Fibroblast of lung (primary cell): ENCODE data around the gene GOLGA7B. TPM values are rescaled to one million over a fixed set of nuclear protein-coding genes. Genes with fewer than 3 reads are reported as not detected.

Experiments
- DNase-seq, 2 donors: peaks; one replicate each; pipeline versions ENCODE4 v3.0.0 to v3.0.0-alpha.2; 2010; ENCODE audit warnings: low read depth in 2 of 2
- H2AFZ ChIP-seq: 2 replicates; pipeline ENCODE4 v1.5.1; 2012; ENCODE audit warnings: low read length, control low read depth, inconsistent platforms
- H3K27ac ChIP-seq: 2 replicates; pipeline ENCODE4 v1.5.1; 2011; ENCODE audit warnings: low read length, control low read depth; ENCODE audit not compliant: insufficient read depth
- H3K27me3 ChIP-seq: 2 replicates; pipeline ENCODE4 v1.5.1; 2011; ENCODE audit warnings: mild to moderate bottlenecking, low read length; ENCODE audit not compliant: control insufficient read depth, insufficient read depth
- H3K36me3 ChIP-seq: 2 replicates; pipeline ENCODE4 v1.5.1; 2011; ENCODE audit warnings: low read length; ENCODE audit not compliant: control insufficient read depth, insufficient read depth
- H3K4me1 ChIP-seq: 2 replicates; pipeline ENCODE4 v1.5.1; 2011; ENCODE audit warnings: low read length; ENCODE audit not compliant: control insufficient read depth, insufficient read depth; ENCODE audit errors: extremely low read depth
- H3K4me2 ChIP-seq: 2 replicates; pipeline ENCODE4 v1.5.1; 2011; ENCODE audit warnings: low read length, control low read depth; ENCODE audit not compliant: insufficient read depth; ENCODE audit errors: extremely low read depth
- H3K4me3 ChIP-seq, 4 experiments: fragments of 200-600 bp in 1 of 4; sonication (generic) in 1 of 4; replicated peaks in 1 of 4; 2 replicates each; pipeline ENCODE4 v1.5.1; 2011 to 2016; ENCODE audit warnings: low read length in 4 of 4, low read depth in 3 of 4, mild to moderate bottlenecking in 3 of 4, control low read depth in 2 of 4, inconsistent platforms in 1 of 4, mixed read lengths in 1 of 4; ENCODE audit not compliant: insufficient read depth in 1 of 4; ENCODE audit errors: control extremely low read depth in 1 of 4
- H3K79me2 ChIP-seq: 2 replicates; pipeline ENCODE4 v1.5.1; 2012; ENCODE audit warnings: mild to moderate bottlenecking, low read length, inconsistent platforms; ENCODE audit not compliant: control insufficient read depth, insufficient read depth
- H3K9ac ChIP-seq: 2 replicates; pipeline ENCODE4 v1.5.1; 2011; ENCODE audit warnings: mild to moderate bottlenecking, low read length, control low read depth; ENCODE audit not compliant: insufficient read depth
- H3K9me3 ChIP-seq: 2 replicates; pipeline ENCODE4 v1.5.1; 2012; ENCODE audit warnings: low read depth, low read length; ENCODE audit not compliant: control insufficient read depth, insufficient read depth
- H4K20me1 ChIP-seq: 2 replicates; pipeline ENCODE4 v1.5.1; 2011; ENCODE audit warnings: low read length; ENCODE audit not compliant: control insufficient read depth, insufficient read depth; ENCODE audit errors: extremely low read depth
- EZH2 ChIP-seq: IDR thresholded peaks from 2 replicates; pipeline ENCODE4 v1.5.1; 2012; ENCODE audit warnings: low read length, control low read depth, mild to moderate bottlenecking; ENCODE audit errors: missing control alignments
- polyA plus RNA-seq, 2 donors: library from polyadenylated mRNA; depleted of rRNA in 1 of 2; stranded (reverse) in 1 of 2; unstranded in 1 of 2; fragments of >200 nt; gene quantifications; 2 replicates each; pipeline ENCODE4 v1.2.1, GENCODE V29; 2011 to 2012; ENCODE audit warnings: missing spikeins in 1 of 2
- total RNA-seq: library from RNA; depleted of rRNA; stranded (reverse); fragments of >200 nt; gene quantifications from 2 replicates; pipeline ENCODE4 v1.2.1, GENCODE V29; 2014
- TF ChIP-seq, protein P1 (sequence below), 2 donors: IDR thresholded peaks in 1 of 2; conservative IDR thresholded peaks in 1 of 2; 1 replicate in 1 of 2; 2 replicates in 1 of 2; pipeline ENCODE4 v1.5.1; 2011 to 2012; ENCODE audit warnings: low read length in 2 of 2, control low read depth in 1 of 2, inconsistent platforms in 1 of 2, low read depth in 1 of 2, mild to moderate bottlenecking in 1 of 2

The GOLGA7B gene
- total and polyA plus RNA-seq, 2 donors (not counting 1 experiment from before 2014, with no cell fraction given) = under 0.01 TPM; not detected in 1

DNA sequence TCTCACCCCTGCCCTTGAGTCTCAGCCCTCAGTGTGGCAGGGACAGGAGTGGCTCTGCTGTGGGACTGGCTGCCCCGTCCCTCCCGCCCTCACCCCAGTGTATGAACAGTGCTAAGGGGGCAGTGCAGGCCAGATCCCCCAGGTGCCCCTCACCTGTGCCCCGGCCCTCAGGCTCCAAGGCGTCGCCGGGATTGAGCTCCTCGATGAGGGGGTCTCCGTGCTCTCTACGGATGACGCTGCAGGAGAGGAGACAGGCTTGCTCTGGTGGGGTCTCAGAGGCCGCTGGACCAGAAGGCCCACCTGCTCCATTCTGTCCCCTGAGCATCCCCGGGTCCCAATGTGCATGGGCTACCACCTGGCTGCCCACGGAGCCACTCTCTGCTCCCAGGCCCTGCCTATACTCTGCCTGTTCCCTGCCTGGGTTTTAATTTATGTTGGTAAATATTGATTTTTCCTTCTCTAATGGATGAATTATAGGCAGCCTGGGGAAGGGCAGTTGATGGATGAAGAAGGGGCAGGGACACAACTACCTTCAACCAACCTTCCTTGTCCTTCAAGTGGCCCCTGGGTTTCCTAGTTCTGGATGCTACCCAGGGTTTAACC lies 47.2 kb downstream of the GOLGA7B start:
- DNase-seq = no peak
- Histone ChIP-seq H3K9me3 (no peaks in the 10 kb centered on the region), H3K9ac (no peak overlapping the region), H3K4me2 (no peak overlapping the region), H3K27ac (no peak overlapping the region), H3K79me2 (no peaks in the 10 kb centered on the region), H4K20me1 (no peaks in the 10 kb centered on the region), H2AFZ (no peak overlapping the region), H3K27me3 (no peaks in the 10 kb centered on the region), H3K4me1 (no peaks in the 10 kb centered on the region), H3K4me3 (no peak overlapping the region), H3K36me3 (no peaks in the 10 kb centered on the region)
- TF ChIP-seq, protein P1, sequence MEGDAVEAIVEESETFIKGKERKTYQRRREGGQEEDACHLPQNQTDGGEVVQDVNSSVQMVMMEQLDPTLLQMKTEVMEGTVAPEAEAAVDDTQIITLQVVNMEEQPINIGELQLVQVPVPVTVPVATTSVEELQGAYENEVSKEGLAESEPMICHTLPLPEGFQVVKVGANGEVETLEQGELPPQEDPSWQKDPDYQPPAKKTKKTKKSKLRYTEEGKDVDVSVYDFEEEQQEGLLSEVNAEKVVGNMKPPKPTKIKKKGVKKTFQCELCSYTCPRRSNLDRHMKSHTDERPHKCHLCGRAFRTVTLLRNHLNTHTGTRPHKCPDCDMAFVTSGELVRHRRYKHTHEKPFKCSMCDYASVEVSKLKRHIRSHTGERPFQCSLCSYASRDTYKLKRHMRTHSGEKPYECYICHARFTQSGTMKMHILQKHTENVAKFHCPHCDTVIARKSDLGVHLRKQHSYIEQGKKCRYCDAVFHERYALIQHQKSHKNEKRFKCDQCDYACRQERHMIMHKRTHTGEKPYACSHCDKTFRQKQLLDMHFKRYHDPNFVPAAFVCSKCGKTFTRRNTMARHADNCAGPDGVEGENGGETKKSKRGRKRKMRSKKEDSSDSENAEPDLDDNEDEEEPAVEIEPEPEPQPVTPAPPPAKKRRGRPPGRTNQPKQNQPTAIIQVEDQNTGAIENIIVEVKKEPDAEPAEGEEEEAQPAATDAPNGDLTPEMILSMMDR (conservative IDR thresholded peaks at IDR 0.05 in 1 of 2, IDR thresholded peaks at IDR 0.05 in 1 of 2; ENCODE audit: low read depth in 1 of 2, low read length in 2 of 2) = no peak
- no peak for TF ChIP-seq EZH2

DNA sequence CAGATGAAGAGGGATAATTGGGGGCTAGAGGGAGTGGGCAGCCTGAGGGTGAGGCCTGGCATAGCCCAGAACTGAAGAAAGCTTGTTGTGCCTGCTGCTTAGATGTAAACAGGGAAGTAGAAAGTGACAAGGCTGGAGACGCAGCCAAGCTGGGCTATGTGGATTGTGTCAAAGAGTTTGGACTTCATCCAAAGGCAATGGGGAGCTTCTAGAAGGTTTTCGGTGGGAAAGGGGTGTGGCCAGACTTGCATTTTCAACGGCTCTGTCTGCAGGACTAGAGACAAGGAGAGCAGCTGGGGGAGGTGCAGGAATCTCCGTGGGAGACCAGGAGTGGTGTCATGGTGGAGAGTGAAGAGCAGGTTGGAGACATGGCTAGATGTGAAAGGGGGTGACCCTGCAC lies 48.8 kb downstream of the GOLGA7B start:
- Histone ChIP-seq H3K79me2 (no peaks in the 10 kb centered on the region), H4K20me1 (no peaks in the 10 kb centered on the region), H3K4me3 (no peak overlapping the region), H3K36me3 (no peaks in the 10 kb centered on the region), H3K4me1 (no peaks in the 10 kb centered on the region), H3K9ac (no peak overlapping the region), H3K27ac (no peak overlapping the region), H3K27me3 (no peaks in the 10 kb centered on the region), H2AFZ (no peak overlapping the region), H3K9me3 (no peaks in the 10 kb centered on the region), H3K4me2 (no peak overlapping the region)
- TF ChIP-seq, protein P1 (conservative IDR thresholded peaks at IDR 0.05 in 1 of 2, IDR thresholded peaks at IDR 0.05 in 1 of 2; ENCODE audit: low read depth in 1 of 2, low read length in 2 of 2) = no peak
- no peak for TF ChIP-seq EZH2
- peak in 1 of 2 donors; percentile 4 for DNase-seq

DNA sequence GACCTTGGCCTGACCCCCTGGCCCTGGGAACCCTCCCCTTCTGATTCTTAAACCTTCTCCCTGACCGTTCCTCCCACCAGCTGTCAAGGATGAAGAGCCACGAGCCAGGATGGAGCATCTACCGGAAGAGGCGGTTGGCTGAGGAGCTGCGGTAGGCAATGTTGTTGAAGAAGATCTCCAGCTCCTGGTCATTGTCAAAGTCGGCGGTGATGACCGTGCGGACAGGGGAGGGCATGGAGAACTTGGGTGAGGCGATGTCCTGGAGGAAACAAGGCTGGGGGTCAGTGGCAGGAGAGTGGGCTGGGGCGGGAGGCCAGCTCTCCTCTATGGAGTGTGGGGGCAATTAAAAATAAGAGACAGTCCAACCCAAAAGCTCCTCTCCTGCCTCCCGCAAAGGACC lies 51.7 kb downstream of the GOLGA7B start:
- Histone ChIP-seq H4K20me1 (no peaks in the 10 kb centered on the region), H3K4me3 (no peak overlapping the region), H3K9me3 (no peaks in the 10 kb centered on the region), H3K36me3 (no peaks in the 10 kb centered on the region), H2AFZ (no peak overlapping the region), H3K4me1 (no peaks in the 10 kb centered on the region), H3K4me2 (no peak overlapping the region), H3K27me3 (no peaks in the 10 kb centered on the region), H3K9ac (no peak overlapping the region), H3K27ac (no peak overlapping the region), H3K79me2 (no peaks in the 10 kb centered on the region)
- no peak for DNase-seq
- TF ChIP-seq, protein P1 (conservative IDR thresholded peaks at IDR 0.05 in 1 of 2, IDR thresholded peaks at IDR 0.05 in 1 of 2; ENCODE audit: low read depth in 1 of 2, low read length in 2 of 2) = no peak
